Measurements from ENCODE around the gene COP1.

The COP1 gene

DNA sequence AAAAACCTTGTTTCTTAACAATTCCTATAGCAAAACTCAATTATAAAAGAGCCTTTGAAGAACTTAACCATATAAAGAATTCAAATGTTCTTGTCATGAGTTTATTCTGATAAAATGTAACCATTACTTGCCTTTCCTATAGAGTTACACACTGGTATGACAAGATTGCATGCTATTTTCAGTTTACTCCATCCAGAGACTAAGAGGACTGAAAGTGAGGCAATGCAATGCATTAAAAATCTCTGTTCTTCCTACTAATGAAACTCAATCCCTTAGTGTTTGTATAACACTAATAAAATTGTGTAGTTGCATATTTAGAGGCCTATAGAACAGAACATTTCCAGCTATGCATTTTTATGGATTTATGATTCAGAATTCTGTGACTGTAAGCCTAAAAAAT is 88.1 kb downstream of the COP1 start:
- Histone ChIP-seq H3K79me2 (ENCODE audit: insufficient read depth, low read depth) (no peaks in the 10 kb centered on the region), H3K36me3 (ENCODE audit: insufficient read depth) (0 out of 2 replicates have a peak, but pooled peaks cover 4% of the 10 kb centered on the region)

DNA sequence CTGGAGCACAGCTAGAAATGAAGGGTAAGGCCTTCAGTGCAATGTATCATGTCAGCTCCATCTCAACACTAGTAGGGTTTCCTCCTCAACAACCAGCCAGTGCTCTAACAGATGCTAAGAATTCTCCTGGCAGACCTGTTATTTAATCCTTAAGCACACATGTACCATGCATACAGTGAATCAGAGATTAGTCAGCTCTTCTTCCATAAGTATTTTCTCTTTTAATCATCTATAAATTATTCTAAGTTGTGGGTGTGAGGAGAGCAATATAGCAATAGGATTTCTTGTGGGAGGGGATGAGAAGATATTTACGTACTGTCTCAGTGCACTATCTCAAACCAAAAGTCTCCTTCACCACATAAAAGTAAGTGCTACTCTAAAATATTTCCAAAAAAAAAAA is 95.3 kb downstream of the COP1 start:
- Histone ChIP-seq H3K4me1 (ENCODE audit: low read depth, poor library complexity, severe bottlenecking) (no peaks in the 10 kb centered on the region), H3K4me2 (no peak overlapping the region), H3K79me2 (ENCODE audit: insufficient read depth, low read depth) (no peaks in the 10 kb centered on the region), H3K9ac (no peak overlapping the region), H2AFZ (ENCODE audit: low read depth) (no peak overlapping the region), H4K20me1 (ENCODE audit: insufficient read depth) (no peaks in the 10 kb centered on the region), H3K27me3 (ENCODE audit: insufficient read depth, low read depth) (no peaks in the 10 kb centered on the region), H3K4me3 (IDR thresholded peaks at IDR 0.05; ENCODE audit: insufficient read depth, low read depth, low read length) (no peak overlapping the region), H3K27ac (no peak overlapping the region), H3K36me3 (ENCODE audit: insufficient read depth) (0 out of 2 replicates have a peak, but pooled peaks cover 4% of the 10 kb centered on the region)
- no peak for TF ChIP-seq CTCF (conservative IDR thresholded peaks at IDR 0.05; ENCODE audit: low read depth, low read length)

More for the DNA sequence above, 88.1 kb downstream of the COP1 start:
- H3K4me2 ChIP-seq, result no peak overlapping the region
- H3K4me1 ChIP-seq (ENCODE audit: low read depth, poor library complexity, severe bottlenecking), result no peaks in the 10 kb centered on the region
- no peak overlapping the region for H3K4me3 ChIP-seq (IDR thresholded peaks at IDR 0.05; ENCODE audit: insufficient read depth, low read depth, low read length)
- no peak overlapping the region for H2AFZ ChIP-seq (ENCODE audit: low read depth)
- H3K9ac ChIP-seq, result no peak overlapping the region
- H3K27ac ChIP-seq, result no peak overlapping the region
- no peaks in the 10 kb centered on the region for H4K20me1 ChIP-seq (ENCODE audit: insufficient read depth)
- no peak for TF ChIP-seq CTCF (conservative IDR thresholded peaks at IDR 0.05; ENCODE audit: low read depth, low read length)
- no peaks in the 10 kb centered on the region for H3K27me3 ChIP-seq (ENCODE audit: insufficient read depth, low read depth)

GRCh38 chr1:176110203-176110602 is 96.9 kb downstream of the COP1 start:
- TF ChIP-seq CTCF (conservative IDR thresholded peaks at IDR 0.05; ENCODE audit: low read depth, low read length), result no peak
- Histone ChIP-seq H2AFZ (ENCODE audit: low read depth) (no peak overlapping the region), H3K4me2 (no peak overlapping the region), H3K79me2 (ENCODE audit: insufficient read depth, low read depth) (no peaks in the 10 kb centered on the region), H3K4me3 (IDR thresholded peaks at IDR 0.05; ENCODE audit: insufficient read depth, low read depth, low read length) (no peak overlapping the region), H3K27ac (no peak overlapping the region), H3K4me1 (ENCODE audit: low read depth, poor library complexity, severe bottlenecking) (no peaks in the 10 kb centered on the region), H3K9ac (no peak overlapping the region), H3K27me3 (ENCODE audit: insufficient read depth, low read depth) (no peaks in the 10 kb centered on the region), H3K36me3 (ENCODE audit: insufficient read depth) (no peaks in the 10 kb centered on the region), H4K20me1 (ENCODE audit: insufficient read depth) (no peaks in the 10 kb centered on the region)

GRCh38 chr1:176102768-176103350 is 104.2 kb downstream of the COP1 start:
- no peak overlapping the region for H3K4me3 ChIP-seq (IDR thresholded peaks at IDR 0.05; ENCODE audit: insufficient read depth, low read depth, low read length)
- H3K9ac ChIP-seq, result no peak overlapping the region
- H3K4me1 ChIP-seq (ENCODE audit: low read depth, poor library complexity, severe bottlenecking), result no peaks in the 10 kb centered on the region
- H3K79me2 ChIP-seq (ENCODE audit: insufficient read depth, low read depth), result no peaks in the 10 kb centered on the region
- no peak overlapping the region for H3K4me2 ChIP-seq
- no peaks in the 10 kb centered on the region for H4K20me1 ChIP-seq (ENCODE audit: insufficient read depth)
- no peak overlapping the region for H3K27ac ChIP-seq
- no peak for TF ChIP-seq CTCF (conservative IDR thresholded peaks at IDR 0.05; ENCODE audit: low read depth, low read length)
- H3K27me3 ChIP-seq (ENCODE audit: insufficient read depth, low read depth), result no peaks in the 10 kb centered on the region
- no peaks in the 10 kb centered on the region for H3K36me3 ChIP-seq (ENCODE audit: insufficient read depth)
- H2AFZ ChIP-seq (ENCODE audit: low read depth), result no peak overlapping the region

Measured in KMS-11 (cell line).